ENCODE results near the gene SHLD3.
A peak's percentile ranks its signal among the peaks of the same experiment; 100 is the strongest.
"Not testable (repeated sequence)": the region's sequence is repeated elsewhere in the genome, so short reads cannot be mapped to it uniquely, and the experiment has no call there.

The SHLD3 gene, protein sequence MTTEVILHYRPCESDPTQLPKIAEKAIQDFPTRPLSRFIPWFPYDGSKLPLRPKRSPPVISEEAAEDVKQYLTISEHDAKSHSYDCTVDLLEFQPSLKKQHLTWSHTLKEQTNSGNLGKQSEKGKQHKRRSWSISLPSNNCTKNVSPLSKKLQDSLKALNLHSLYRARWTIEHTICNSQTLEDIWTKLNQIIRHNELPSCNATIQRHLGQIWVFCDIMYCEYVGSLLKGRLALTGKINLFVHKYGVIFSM

DNA sequence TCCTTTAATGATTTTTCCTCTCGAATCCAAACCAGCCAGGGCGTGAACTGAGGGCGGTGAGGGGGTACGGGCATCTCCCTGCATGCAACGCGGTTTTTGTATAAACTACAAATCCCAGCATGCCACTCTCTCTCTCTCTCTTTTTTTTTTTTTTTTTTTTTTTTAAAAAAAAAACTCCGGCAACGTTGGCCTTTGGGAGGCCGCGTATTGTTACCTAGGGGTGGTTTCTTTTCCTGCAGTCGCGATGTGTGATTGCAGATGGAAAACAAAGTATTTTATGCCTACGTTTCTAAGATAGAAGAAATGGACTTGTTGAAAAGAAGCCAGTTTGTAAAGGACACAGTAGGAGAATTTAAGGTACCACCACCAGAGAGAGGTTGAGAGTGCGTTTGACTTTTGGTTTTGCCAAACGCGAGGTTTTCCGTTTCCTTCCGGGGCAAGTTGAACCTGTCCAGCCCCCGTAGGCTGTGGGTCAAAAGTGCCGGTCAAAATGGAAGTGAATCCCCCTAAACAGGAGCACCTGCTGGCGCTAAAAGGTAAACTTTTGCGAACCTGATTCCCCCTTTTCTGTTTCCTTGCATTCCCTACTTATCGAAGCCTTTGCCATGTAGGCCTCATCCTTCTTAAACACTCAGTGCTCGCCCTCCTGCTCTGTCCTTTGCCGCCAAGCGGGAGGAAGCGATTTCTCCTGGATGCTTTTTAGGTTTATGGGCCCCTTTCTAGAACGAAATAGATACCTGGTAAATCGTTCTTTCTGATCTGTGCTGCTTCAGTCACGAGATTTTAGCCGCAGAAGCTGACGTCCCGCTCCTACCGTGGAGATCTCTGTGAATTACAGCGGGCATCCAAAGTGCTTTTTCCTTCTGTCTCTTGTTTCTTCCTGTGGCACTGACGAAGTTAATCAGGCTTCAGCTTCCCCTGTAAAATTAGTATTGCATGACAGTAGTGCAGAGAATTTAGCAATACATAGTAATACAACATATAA is at the start of gene SHLD3, which contains the start of gene TRAPPC13:
Gene SHLD3, plus strand, starts transcription at position 457 of the 985 bp plus-strand sequence. CDS start 4,561 bp downstream, outside the sequence.
Gene TRAPPC13, plus strand, starts transcription at position 457 of the 985 bp plus-strand sequence. Its CDS starts 34 bp downstream, at position 491.
- DNase-seq: peak; percentile 90

DNA sequence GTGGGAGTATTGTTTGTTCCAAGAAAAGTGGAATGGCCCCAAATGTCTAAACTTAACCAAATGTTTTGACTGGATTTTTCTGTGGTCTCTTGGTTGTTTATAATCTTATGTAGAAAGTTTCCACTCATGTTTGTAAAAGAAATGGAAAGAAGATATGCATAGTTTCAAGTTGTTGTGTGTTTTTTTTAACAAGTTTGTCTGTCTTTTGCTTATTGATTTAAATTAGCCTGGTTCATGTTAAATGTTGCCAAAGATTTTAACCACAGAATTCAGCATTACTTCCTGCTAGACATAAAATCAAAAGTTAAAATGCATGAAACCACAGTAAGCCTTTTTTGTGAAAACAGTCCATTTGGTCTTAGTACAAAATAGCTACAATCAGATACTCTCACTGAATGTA is 47.7 kb upstream of the SHLD3 start:
- DNase-seq: no peak

DNA sequence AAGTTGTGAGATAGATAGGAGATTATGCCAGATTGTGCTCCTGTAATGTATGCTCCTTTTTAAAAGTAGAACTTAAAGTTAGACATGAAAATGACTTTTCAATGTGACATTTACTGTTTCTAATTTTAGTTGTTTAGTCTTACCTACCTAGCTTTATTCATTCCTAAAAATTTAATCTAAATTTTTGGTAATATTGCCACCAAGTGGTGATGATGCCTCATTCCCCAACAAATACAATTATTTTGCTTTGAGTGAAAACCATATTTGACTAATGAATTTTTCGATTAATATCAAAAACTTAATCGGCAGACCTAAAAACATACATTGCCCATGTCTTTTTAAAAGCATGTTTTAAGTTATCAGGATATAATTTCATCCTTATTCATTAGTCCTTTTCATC is 36.1 kb upstream of the SHLD3 start:
- DNase-seq: no peak

DNA sequence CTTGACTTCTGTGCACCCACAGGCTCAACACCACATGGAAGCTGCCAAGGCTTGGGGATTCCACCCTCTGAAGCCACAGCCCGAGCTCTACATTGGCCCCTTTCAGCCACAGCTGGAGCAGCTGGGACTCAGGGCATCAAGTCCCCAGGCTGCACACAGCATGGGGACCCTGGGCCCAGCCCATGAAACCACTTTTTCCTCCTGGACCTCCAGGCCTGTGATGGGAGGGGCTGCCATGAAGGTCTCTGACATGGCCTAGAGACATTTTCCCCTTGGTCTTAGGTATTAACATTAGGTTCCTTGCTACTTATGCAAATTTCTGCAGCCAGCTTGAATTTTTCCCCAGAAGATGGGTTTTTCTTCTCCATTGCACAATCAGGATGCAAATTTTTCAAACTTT is 23.1 kb upstream of the SHLD3 start:
- not testable (repeated sequence) for DNase-seq

DNA sequence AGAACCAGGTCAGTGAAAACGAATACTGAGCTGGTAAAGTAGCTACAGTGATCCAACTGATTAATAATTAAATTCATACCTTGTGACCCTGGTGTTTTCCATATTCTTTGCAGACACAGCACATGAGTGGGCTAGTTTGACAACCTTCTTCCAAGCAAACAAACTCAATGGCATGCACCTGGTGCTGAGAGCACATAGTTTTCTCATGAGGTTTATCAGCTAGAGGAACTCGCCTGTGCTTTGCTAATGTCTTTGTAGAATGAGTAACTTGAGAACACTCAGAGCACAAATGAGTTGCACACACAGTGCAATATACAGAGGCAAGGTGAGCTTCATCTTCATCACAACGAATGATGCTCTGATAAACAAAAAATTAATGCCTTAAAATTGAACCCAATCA is 13.3 kb upstream of the SHLD3 start:
- no peak for DNase-seq

DNA sequence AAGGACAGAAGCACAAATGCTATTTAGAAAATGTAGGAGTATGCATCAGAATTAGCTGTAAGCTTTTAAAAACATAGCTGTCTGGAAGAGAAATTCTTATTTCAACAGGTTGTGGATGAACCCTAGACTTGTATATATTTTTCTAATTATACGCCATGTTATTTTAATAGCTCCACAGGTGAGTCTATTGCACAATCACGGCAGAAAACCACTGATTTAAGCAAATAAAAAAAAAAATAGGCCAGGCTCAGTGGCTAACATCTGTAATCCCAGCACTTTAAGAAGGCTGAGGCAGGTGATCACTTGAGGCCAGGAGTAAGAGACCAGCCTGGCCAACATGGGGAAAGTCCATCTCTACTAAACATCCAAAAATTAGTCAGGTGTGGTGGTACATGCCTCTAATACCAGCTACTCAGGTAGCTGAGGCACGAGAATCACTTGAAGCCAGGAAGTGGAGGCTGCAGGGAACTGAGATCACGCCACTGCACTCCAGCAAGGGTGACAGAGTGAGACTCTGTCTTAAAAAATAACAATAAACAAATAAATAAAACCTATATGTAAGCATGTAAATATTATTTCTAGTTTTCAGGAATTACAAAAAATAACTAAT is 12.4 kb upstream of the SHLD3 start:
- no peak for DNase-seq

DNA sequence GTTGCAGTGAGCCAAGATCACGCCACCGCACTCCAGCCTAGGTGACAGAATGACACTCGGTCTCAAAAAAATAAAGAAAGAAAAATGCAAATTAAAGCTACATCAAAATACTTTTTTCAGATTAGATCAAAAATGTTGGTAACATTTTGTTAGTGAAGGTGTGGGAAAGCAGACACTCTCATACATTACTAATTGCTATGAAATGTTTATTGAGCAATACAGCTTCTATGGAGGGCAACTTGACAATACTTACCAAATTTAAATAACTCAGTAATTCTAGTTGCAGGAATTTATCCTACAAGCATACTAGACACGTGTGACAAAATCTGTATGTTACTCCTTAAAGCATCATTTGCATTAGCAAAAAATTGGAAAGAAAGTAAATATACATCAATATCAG is 4.8 kb upstream of the SHLD3 start:
- no peak for DNase-seq

DNA sequence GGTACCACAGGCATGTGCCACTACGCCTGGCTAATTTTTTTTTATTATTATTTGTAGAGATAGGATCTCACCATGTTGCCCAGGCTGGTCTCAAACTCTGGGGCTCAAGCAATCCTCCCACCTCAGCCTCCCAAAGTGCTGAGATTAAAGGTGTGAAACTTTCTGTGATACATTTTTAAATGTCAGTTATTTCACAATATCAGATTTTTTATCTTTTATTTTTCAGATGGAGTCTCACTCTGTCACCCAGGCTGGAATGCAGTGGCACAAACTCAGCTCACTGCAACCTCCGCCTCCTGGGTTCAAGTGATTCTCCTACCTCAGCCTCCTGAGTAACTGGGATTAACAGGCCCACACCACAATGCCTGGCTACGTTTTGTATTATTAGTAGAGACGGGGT is 2.9 kb upstream of the SHLD3 start:
- not testable (repeated sequence) for DNase-seq

DNA sequence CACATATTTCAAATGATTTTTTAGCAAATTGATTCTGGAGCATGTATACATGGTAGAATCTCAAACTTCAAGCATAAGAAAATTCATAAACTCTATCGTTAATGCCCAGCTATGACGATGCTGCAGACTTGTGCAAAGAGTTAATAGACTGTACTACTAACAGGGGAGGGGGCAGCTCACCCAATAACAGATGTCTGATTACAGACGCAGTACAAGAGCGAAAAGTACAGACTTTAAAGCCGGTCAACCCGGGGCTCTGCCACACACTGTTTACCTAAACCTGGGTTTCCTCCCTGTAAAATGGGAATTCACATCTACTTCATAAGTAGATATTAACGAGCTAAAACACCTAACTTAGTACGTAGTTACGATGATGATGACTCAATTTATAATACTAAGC is 1.3 kb upstream of the SHLD3 start:
- no peak for DNase-seq

DNA sequence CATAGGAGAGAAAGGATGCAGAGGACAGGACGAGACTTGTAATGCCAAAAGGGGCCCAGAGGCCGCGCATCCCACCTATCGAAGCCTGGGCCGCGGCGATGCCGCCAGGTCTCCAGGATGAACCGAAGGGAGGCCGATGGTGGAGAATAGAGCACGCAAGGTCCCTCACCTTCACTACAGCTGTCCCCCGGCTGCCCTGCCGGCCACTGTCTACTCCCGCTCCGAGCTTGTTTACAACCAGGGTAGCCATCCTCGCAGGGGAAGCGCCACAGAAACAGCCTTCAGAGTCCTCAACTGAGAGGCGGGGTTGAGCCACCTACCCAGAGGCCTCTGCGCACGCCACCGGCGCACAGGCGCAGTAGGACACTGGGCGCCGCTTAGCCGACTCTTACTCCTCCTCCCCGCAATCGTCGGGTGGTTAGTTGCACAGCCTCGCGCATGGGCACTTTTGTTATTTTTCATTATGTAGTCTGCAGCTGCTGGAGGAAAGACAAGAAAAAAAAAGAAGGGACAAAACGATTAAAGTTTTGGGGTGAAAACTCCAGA is 729 bp upstream of the SHLD3 start, which contains the start of gene TRIM23:
Gene TRIM23, minus strand, starts transcription at position 309 of the 546 bp plus-strand sequence. Its CDS starts 59 bp downstream, at position 250.
- peak; percentile 93 for DNase-seq

DNA sequence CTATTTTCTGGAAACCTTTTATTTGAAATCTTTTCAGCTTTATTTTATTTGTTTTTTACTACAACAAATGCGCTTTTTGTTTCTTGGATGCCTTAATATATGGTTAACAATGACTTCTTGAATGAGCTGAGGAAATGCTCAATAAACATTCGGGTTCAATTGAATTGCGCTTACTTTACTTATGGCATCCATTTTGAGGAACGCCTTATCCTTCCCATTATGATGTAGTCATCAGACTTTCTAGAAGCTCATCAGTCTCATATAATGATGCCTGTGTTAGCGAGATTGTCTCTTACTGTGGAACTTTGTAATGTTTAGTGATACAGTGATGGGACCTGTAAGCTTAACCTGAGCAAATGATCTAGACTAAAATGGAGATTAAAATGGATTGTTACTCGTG is 916 bp downstream of the SHLD3 start:
- no peak for DNase-seq

DNA sequence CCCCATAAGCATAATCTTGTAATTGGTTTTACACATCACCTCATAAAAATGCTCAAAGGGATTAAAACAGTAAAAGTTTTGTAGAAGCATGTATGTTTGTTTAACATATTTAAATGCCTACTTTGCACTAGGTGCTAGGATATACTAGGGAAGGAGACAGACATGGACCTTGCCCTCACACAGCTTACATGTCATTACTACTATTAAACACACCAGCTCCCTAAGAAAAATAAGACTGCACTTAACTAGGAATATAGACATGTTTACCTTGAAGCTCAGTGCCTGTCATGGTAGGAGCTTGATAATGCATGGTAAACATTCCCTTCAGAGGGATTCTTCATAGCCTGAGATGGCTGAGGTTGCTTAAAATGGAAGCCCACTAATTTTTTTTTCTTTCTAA is 6.2 kb downstream of the SHLD3 start:
- no peak for DNase-seq

DNA sequence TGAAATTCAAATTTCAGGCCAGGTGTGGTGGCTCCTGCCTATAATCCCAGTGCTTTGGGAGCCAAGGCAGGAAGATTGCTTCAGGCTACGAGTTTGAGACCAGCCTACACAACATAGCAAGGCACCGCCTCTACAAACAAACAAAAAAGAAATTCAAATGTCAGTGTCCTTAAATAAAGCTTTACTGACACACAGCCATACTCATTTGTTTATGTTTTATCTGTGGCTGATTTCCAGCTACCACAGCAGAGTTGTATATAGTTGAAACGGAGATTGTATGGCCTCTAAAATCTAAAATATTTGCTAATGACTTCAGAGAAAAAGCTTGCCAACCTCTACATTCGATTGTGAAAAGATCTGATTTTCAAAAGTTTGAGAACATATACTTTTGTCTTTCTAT is 15.4 kb downstream of the SHLD3 start:
- DNase-seq: no peak

DNA sequence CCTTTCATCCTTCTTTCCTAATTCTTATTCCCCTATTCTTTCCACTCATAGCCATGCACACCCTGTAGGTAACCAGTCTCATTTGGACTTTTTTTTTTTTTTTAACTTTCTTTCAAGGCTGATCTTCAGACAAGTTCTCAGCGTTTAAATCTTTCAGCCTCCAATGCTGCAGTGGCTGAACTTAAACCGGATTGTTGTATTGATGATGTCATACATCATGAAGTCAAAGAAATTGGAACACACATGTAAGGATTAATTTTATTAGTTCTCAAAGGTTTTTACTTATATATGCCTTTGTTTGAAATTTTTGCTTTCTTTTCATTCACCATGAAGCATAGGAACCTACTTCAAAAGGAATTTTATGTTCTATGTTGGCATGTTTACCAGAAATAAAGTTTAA is 22.1 kb downstream of the SHLD3 start:
- DNase-seq: no peak

DNA sequence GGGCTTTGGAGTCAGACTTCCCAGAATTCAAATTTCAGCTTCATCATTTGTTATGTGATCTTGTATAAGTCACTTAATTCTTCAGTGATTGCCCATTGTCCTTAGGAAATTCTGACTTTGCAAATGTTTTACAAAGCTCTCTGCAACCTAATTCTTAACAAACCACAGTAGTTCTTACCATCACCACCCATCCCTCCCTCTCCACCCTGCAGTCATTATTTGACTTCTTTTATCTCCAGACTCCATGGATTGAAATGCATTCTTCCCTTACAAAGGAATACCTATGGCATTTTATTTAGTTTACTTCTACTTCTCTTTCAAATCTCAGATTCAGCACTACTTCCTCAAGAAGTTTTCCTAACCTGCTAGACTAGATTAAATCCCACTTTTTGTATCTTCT is 23.1 kb downstream of the SHLD3 start:
- no peak for DNase-seq

DNA sequence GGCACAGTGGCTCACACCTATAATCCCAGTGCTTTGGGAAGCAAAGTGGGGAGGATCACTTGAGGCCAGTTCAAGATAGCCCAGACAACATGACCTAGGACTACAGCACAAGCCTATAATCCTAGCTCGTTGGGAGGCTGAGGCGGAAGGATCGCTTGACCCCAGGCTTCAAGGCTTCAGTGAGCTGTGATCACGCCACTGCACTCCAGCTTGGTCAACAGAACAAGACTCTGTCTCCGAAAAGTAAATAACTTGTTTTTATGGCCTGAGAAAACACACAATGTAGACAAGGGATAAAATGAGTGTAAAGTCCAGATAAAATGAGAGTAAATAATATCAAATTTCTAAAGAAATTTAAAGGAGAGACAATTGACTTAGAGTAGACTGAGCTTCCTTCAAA is 26.3 kb downstream of the SHLD3 start:
- no peak for DNase-seq

DNA sequence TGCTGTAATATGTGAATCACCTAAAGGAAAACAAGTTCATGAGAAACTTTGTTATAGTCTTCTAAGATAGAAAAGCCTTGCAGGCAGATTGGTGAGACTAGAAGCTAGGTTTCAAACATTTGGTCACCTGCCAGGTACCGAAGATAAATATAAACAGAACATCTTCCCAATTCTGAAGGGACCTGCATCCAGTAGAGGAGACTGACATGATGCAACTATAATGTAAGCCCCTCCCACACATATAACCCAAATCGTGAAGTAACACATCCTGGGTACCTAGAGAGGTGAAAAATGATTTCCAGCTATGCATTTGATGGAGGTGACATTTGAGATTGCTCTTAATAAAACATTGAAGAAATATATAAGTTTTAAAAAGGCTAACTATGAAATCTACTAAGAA is 29.9 kb downstream of the SHLD3 start:
- DNase-seq: no peak

DNA sequence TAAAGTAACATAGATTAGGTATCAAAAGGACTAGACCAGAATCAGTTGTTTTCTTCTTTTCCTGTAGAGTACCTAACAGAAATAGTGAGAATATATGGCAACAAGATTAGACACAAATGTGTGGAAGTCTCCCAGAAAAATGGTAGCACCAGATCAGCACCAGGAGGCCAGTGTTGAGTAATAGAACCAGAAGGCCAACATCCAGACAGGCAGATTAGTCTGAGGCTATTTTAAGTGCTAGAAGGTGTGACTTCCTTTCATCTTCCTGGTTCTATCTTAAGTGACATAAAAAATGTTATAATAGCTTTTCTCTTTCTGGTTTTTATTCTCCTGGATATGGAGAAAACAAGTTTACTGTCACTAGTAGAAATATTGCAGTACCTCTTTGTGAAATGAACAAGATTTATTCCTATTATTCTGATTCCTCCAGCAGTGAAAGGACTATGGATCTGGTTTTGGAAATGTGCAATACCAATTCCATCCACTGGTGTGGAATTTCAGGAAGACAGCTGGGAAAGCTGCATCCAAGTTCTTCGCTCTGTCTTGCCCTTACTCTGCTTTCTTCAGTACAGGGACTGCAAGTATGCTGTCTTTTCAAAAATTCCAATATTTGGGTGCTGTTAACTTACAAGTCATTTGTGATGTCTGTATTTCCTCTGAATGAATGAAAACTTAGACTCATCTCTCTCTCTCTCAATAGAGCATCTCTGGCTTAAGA is 39.1 kb downstream of the SHLD3 start:
- DNase-seq: no peak

DNA sequence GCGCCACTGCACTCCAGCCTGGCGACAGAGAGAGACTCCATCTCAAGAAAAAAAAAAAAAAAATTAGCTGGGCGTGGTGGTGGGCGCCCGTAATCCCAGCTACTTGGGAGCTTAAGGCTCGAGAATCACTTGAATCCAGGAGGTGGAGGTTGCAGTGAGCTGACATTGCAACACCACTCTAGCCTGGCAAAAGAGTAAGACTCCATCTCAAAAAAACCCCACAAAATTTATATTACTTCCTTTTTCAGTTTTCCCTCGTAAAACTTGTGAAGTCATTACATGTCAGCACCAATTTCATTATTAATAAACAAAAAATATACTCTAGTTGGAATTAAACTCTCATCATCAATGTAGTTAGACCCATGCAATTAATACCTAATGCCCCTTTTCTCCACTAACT is 43.9 kb downstream of the SHLD3 start:
- no peak for DNase-seq

DNA sequence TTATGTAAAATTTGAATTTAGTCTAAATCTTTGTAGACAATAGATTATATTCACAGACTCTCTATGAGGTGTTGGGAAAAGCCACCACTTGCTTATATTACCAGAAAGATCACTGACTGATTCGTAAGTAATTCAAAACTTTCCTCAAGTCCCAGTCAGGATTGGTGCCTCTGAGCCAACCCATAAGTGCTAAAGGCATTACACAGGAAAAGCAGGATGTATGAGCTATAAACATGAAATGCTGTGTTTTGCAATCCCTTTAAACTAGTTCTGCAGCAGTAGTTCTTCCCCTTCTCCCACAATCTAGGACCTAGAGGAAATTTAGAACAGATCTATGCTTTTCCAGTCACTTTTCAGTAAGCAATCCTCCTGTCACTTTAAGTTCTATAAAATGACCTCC is 48.0 kb downstream of the SHLD3 start:
- DNase-seq: no peak

DNA sequence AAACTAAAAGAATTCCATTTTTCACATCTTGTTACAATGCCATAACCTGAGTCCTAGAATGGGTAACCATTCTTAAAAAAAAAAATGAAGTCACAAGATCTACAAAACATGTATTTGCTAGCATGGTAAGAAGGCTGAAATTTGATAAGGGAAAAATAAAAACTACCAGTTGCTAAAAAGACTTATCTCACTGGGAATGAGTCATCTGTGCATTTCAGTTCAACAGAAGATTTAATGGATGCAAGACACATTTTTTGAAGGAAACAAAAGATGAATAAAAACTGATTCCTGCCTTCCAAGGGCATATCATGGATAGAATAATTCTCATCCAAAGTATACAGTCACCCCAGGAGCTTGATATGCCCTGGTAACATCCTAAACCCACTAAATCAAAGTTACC is 49.9 kb downstream of the SHLD3 start:
- no peak for DNase-seq

DNA sequence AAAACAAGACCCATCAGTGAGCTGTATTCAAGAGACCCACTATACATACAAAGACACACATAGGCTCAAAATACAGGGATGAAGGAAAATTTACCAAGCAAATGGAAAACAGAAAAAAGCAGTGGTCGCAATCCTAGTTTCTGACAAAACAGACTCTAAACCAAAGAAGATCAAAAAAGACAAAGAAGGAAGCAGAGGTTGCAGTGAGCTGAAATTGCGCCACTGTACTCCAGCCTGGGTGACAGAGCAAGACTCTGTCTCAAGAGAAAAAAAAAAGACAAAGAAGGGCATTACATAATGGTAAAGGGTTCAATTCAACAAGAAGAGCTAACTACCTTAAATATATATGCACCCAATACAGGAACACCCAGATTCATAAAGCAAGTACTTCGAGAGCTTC is 51.2 kb downstream of the SHLD3 start:
- not testable (repeated sequence) for DNase-seq

Measured in left hindlimb (tissue), 1 donor.